Erythroblast (primary cell): ENCODE measurements around the gene NF2.

Source experiments
- GATA1 ChIP-seq: IDR thresholded peaks from 2 replicates; pipeline ENCODE4 v1.6.1; 2011; ENCODE audit warnings: low read depth, mild to moderate bottlenecking, control low read depth, low read length, moderate library complexity
- POLR2A ChIP-seq: IDR thresholded peaks from 2 replicates; pipeline ENCODE4 v1.6.1; 2011; ENCODE audit warnings: mild to moderate bottlenecking, low read length

GRCh38 chr22:29707010-29707409, 103.6 kb downstream of the NF2 start:
- no peak for TF ChIP-seq POLR2A
- no peak for TF ChIP-seq GATA1
